K562 (cell line): ENCODE results near the gene NRP1. TPM values are rescaled to one million over a fixed set of nuclear protein-coding genes. Genes with fewer than 3 reads are reported as not detected.

Experiments
- ATAC-seq: fragments of 200-7000 bp; cut with Tn5 transposase; 3 replicates; pipeline ENCODE4 v1.9.1; 2020; ENCODE audit warnings: moderate library complexity
- BruUV-seq: library from RNA; stranded (reverse); fragments of 400-500 nt; replicated peaks from 2 replicates; lab custom pipeline; 2021; lab: Mats Ljungman, UMichigan
- CTCF ChIA-PET: fragments of 300-600 bp; formaldehyde crosslinking; extraction: SDS; loops from one replicate; lab custom pipeline; 2021; ENCODE audit warnings: low intra/inter-chr PET ratio; lab: Yijun Ruan, JAX
- POLR2A ChIA-PET: fragments of 300-600, 350-650 bp; sonication (Branson Sonifier 250); formaldehyde crosslinking; extraction: SDS; loops from one replicate; lab custom pipeline; 2021; ENCODE audit warnings: antibody characterized with exemption, inconsistent platforms; lab: Yijun Ruan, JAX
- DNase-seq, 4 experiments: peaks; one replicate each; pipeline versions ENCODE4 v3.0.0 to v3.0.0-alpha.2; 2011 to 2018; ENCODE audit warnings: low spot score in 3 of 4, mixed read lengths in 3 of 4; ENCODE audit errors: extremely low read depth in 1 of 4
- FAIRE-seq: peaks from 2 replicates; lab custom pipeline; 2011; peaks lifted over from hg19 to GRCh38; lab: Jason Lieb, UNC
- H2AFZ ChIP-seq: 2 replicates; pipeline ENCODE4 v1.6.0; 2011; ENCODE audit warnings: low read depth, low read length, control low read depth, inconsistent platforms
- H3K27ac ChIP-seq: fragments of 200-600 bp; 3 replicates; pipeline ENCODE4 v1.8.0; 2011; ENCODE audit warnings: low read depth, mild to moderate bottlenecking, control low read depth, inconsistent platforms, low read length, moderate library complexity, mixed read lengths; ENCODE audit errors: extremely low read depth
- H3K27me3 ChIP-seq, 2 experiments: fragments of 300-600 bp in 1 of 2; 2 replicates in 1 of 2; 3 replicates in 1 of 2; pipeline versions ENCODE4 v1.6.0 to v1.8.0; 2011; ENCODE audit warnings: inconsistent platforms in 2 of 2, low read length in 2 of 2, mild to moderate bottlenecking in 1 of 2, mixed read lengths in 1 of 2, moderate library complexity in 1 of 2; ENCODE audit not compliant: control insufficient read depth in 2 of 2, insufficient read depth in 2 of 2
- H3K36me3 ChIP-seq: fragments of 300-600 bp; 3 replicates; pipeline ENCODE4 v1.8.0; 2011; ENCODE audit warnings: mild to moderate bottlenecking, low read length, inconsistent platforms; ENCODE audit not compliant: control insufficient read depth, insufficient read depth
- H3K4me1 ChIP-seq, 2 experiments: fragments of 200-600 bp in 1 of 2; replicated peaks in 1 of 2; 2 replicates in 1 of 2; 3 replicates in 1 of 2; pipeline versions ENCODE4 v1.5.1 to v1.8.0; 2011; ENCODE audit warnings: inconsistent platforms in 2 of 2, low read length in 2 of 2, mild to moderate bottlenecking in 1 of 2, mixed read lengths in 1 of 2, moderate library complexity in 1 of 2; ENCODE audit not compliant: control insufficient read depth in 2 of 2, insufficient read depth in 2 of 2
- H3K4me2 ChIP-seq: 2 replicates; pipeline ENCODE4 v1.6.1; 2011; ENCODE audit warnings: low read length, control low read depth, inconsistent platforms, mixed read lengths; ENCODE audit not compliant: insufficient read depth
- H3K4me3 ChIP-seq: fragments of 200-600 bp; sonication (generic), shearing (Covaris generic); 2 replicates; pipeline ENCODE4 v1.5.1; 2016; ENCODE audit warnings: control low read depth, inconsistent platforms
- H3K79me2 ChIP-seq: fragments of 200-600 bp; 3 replicates; pipeline ENCODE4 v1.8.0; 2011; ENCODE audit warnings: low read length, inconsistent platforms; ENCODE audit not compliant: control insufficient read depth, insufficient read depth
- H3K9ac ChIP-seq, 2 experiments: 2 replicates each; pipeline versions ENCODE4 v1.6.0 to v1.6.1; 2011; ENCODE audit warnings: low read depth in 2 of 2, low read length in 2 of 2, control low read depth in 1 of 2, inconsistent platforms in 1 of 2, mild to moderate bottlenecking in 1 of 2, mixed read lengths in 1 of 2; ENCODE audit not compliant: insufficient read depth in 1 of 2
- H3K9me1 ChIP-seq: one replicate; pipeline ENCODE4 v1.6.0; 2011; ENCODE audit warnings: inconsistent platforms, mild to moderate bottlenecking, low read length, moderate library complexity; ENCODE audit not compliant: control insufficient read depth, insufficient read depth
- H3K9me3 ChIP-seq: replicated peaks from 2 replicates; pipeline ENCODE4 v1.5.1; 2011; ENCODE audit warnings: low read depth, low read length, inconsistent platforms; ENCODE audit not compliant: control insufficient read depth, insufficient read depth
- H4K20me1 ChIP-seq: replicated peaks from 2 replicates; pipeline ENCODE4 v1.6.1; 2011; ENCODE audit warnings: low read length, inconsistent platforms, mixed read lengths; ENCODE audit not compliant: control insufficient read depth, insufficient read depth
- GABPB1 ChIP-seq: sonication (generic); formaldehyde crosslinking; IDR thresholded peaks from 2 replicates; pipeline ENCODE4 v1.8.0; 2022; ENCODE audit warnings: mild to moderate bottlenecking, missing genetic modification reagents
- MTA2 ChIP-seq: fragments of 450-650 bp; IDR thresholded peaks from 2 replicates; pipeline ENCODE4 v1.6.1; 2016; ENCODE audit warnings: low read depth
- MYBL2 ChIP-seq, 2 experiments: fragments of 450-650 bp in 1 of 2; sonication (generic) in 1 of 2; formaldehyde crosslinking in 1 of 2; IDR thresholded peaks; 2 replicates each; pipeline versions ENCODE4 v1.6.1 to v1.8.1; 2017 to 2022; ENCODE audit warnings: borderline replicate concordance in 1 of 2, inconsistent platforms in 1 of 2, low read depth in 1 of 2, mild to moderate bottlenecking in 1 of 2, missing genetic modification reagents in 1 of 2, moderate library complexity in 1 of 2
- PRMT5 ChIP-seq: sonication (generic); formaldehyde crosslinking; IDR thresholded peaks from 2 replicates; pipeline ENCODE4 v1.5.0; 2020; ENCODE audit warnings: missing genetic modification reagents
- PURB ChIP-seq: sonication (generic); formaldehyde crosslinking; IDR thresholded peaks from 2 replicates; pipeline ENCODE4 v1.9.0; 2021; ENCODE audit warnings: low read depth, mild to moderate bottlenecking, missing genetic modification reagents
- SIX5 ChIP-seq, 2 experiments: IDR thresholded peaks; 2 replicates each; pipeline ENCODE4 v1.6.1; 2011; ENCODE audit warnings: low read length in 2 of 2, borderline replicate concordance in 1 of 2, low read depth in 1 of 2, mild to moderate bottlenecking in 1 of 2, moderate library complexity in 1 of 2; ENCODE audit not compliant: insufficient read depth in 1 of 2
- THRAP3 ChIP-seq: fragments of 450-650 bp; IDR thresholded peaks from 2 replicates; pipeline ENCODE4 v1.6.1; 2016; ENCODE audit warnings: mild to moderate bottlenecking, inconsistent platforms, borderline replicate concordance
- XRCC5 ChIP-seq: fragments of 200-400 bp; formaldehyde crosslinking; IDR thresholded peaks from 2 replicates; pipeline ENCODE4 v1.6.1; 2017; ENCODE audit warnings: low read depth, mild to moderate bottlenecking, low read length
- ZFX ChIP-seq: sonication (generic); formaldehyde crosslinking; IDR thresholded peaks from 2 replicates; pipeline ENCODE4 v1.8.0; 2022; ENCODE audit warnings: mild to moderate bottlenecking, missing genetic modification reagents, moderate library complexity
- ZNF133 ChIP-seq: fragments of 250-450 bp; sonication (Bioruptor Pico); IDR thresholded peaks from 2 replicates; pipeline ENCODE4 v1.4.0; 2020; ENCODE audit warnings: mild to moderate bottlenecking
- ZNF224 ChIP-seq: sonication (generic); formaldehyde crosslinking; IDR thresholded peaks from 2 replicates; pipeline ENCODE4 v1.8.0; 2022; ENCODE audit warnings: mild to moderate bottlenecking, missing genetic modification reagents
- ZNF586 ChIP-seq: fragments of 450-650 bp; formaldehyde crosslinking; conservative IDR thresholded peaks from 2 replicates; pipeline ENCODE4 v1.4.0; 2020; ENCODE audit warnings: mild to moderate bottlenecking, moderate library complexity
- WGBS: fragments of 100-300 bp; shearing (Covaris generic); methylation state at CpG from one replicate; pipeline ENCODE4 v1.1.6; 2016; ENCODE audit warnings: low coverage, mixed read lengths; ENCODE audit not compliant: insufficient coverage; ENCODE audit errors: missing lambda C conversion rate; 5-methylcytosine and 5-hydroxymethylcytosine counted together
- in situ Hi-C: fragments of 300-500 bp; cut with MboI; formaldehyde crosslinking; loops from 4 replicates; pipeline ENCODE4 v1.15.0; 2018; ENCODE audit warnings: inconsistent platforms, mixed read lengths
- intact Hi-C: fragments of 100-400 bp; cut with micrococcal nuclease; formaldehyde crosslinking; loops from 2 replicates; pipeline ENCODE4 v1.14.2; 2022
- polyA plus RNA-seq, 8 experiments: library from polyadenylated mRNA; depleted of rRNA in 4 of 8; stranded (reverse) in 5 of 8; unstranded in 3 of 8; fragments of >200 nt; fragmentation: Nextera tagmentation in 2 of 8; fragmentation: Illumina TruSeq in 1 of 8; extraction: Ambion mirVana in 2 of 8; extraction: Trizol in 1 of 8; gene quantifications; 2 replicates each; pipeline versions ENCODE4 v1.2.1 to v1.2.3, GENCODE V29; 2011 to 2014; ENCODE audit warnings: inconsistent platforms in 1 of 8, missing spikeins in 1 of 8
- total RNA-seq, 7 experiments: library from RNA; depleted of rRNA in 6 of 7; stranded (reverse); fragments of >200 nt in 6 of 7; fragmentation: Illumina TruSeq in 2 of 7; extraction: Trizol in 2 of 7; gene quantifications; 2 replicates each; pipeline versions ENCODE4 v1.2.1 to v1.2.3, GENCODE V29; 2011 to 2021; ENCODE audit warnings: low replicate concordance in 1 of 7
- TF ChIP-seq, protein P1 (sequence below): sonication (generic); formaldehyde crosslinking; IDR thresholded peaks from 2 replicates; pipeline ENCODE4 v1.4.0; 2020; ENCODE audit warnings: mild to moderate bottlenecking, missing genetic modification reagents
- TF ChIP-seq, protein P2 (sequence below): fragments of 250-450 bp; sonication (Bioruptor Pico); IDR thresholded peaks from 2 replicates; pipeline ENCODE4 v1.5.0; 2021
- TF ChIP-seq, protein P3 (sequence below): fragments of 450-650 bp; formaldehyde crosslinking; IDR thresholded peaks from 2 replicates; pipeline ENCODE4 v1.4.0; 2022; ENCODE audit warnings: missing genetic modification characterization
- TF ChIP-seq, protein P4 (sequence below): sonication (generic); formaldehyde crosslinking; IDR thresholded peaks from 2 replicates; pipeline ENCODE4 v1.8.0; 2022; ENCODE audit warnings: missing genetic modification reagents, mild to moderate bottlenecking, borderline replicate concordance
- TF ChIP-seq, protein P5 (sequence below): sonication (generic); IDR thresholded peaks from 2 replicates; pipeline ENCODE4 v1.6.1; 2016

The NRP1 gene
- total and polyA plus RNA-seq, 9 of the 15 experiments (the other 6 are each of a cell fraction or from before 2014, with no cell fraction given) = 0.01 to 0.38 (median 0.04) TPM; not detected in 5

DNA sequence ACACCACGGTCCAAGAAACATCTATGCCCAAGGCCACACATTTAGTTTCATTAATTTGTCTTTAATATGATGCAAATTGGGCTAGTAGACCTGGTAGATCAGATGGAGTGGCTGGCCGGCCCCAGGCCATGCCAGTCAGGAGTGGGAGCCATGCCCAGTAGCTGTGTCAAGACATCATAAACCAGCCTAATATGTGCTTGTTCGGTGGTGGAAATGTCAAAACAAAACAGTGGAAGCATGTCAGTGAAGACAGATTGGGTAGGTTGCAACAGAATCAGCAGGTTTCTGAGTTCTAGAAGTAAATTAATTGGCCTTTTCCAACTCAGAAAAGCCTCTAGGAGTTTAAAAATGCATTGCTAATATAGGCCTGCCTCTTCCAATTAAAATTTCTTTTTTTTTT, 124.7 kb downstream of the NRP1 start (continued):
- TF ChIP-seq XRCC5 (no peak), PURB (no peak), ZNF224 (no peak), MTA2 (no peak), PRMT5 (CRISPR knock-in tag) (no peak), ZFX (CRISPR knock-in tag) (no peak), SIX5 (IDR thresholded peaks at IDR 0.05; ENCODE audit: borderline replicate concordance in 1 of 2, insufficient read depth in 1 of 2, low read depth in 1 of 2, low read length in 2 of 2) (no peak), ZNF133 (CRISPR knock-in tag) (no peak), THRAP3 (no peak)
- TF ChIP-seq, protein P1, sequence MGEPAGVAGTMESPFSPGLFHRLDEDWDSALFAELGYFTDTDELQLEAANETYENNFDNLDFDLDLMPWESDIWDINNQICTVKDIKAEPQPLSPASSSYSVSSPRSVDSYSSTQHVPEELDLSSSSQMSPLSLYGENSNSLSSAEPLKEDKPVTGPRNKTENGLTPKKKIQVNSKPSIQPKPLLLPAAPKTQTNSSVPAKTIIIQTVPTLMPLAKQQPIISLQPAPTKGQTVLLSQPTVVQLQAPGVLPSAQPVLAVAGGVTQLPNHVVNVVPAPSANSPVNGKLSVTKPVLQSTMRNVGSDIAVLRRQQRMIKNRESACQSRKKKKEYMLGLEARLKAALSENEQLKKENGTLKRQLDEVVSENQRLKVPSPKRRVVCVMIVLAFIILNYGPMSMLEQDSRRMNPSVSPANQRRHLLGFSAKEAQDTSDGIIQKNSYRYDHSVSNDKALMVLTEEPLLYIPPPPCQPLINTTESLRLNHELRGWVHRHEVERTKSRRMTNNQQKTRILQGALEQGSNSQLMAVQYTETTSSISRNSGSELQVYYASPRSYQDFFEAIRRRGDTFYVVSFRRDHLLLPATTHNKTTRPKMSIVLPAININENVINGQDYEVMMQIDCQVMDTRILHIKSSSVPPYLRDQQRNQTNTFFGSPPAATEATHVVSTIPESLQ (CRISPR knock-in tag) = no peak

DNA sequence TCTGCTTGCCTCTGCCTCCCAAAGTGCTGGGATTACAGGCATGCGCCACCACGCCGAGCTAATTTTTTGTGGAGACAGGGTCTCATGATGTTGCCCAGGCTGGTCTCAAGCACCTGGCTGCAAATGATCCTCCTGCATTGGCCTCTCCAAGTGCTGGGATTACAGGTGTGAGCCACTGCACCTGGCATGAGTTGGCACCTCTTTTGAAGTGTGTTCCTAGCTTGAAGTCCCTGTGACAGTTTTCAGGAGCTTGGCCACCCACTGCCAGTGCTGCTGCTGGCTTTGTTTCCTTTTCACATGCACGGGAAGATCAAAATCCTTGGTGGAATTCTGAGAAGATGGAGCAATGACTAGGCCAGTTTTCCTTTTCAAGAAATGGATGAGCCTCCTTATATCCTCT, 126.3 kb downstream of the NRP1 start:
- DNase-seq = no peak
- intact Hi-C loops (no loop called here), in situ Hi-C loops (no loop called here)
- no peak overlapping the region for H3K9ac ChIP-seq
- no peaks in the 10 kb centered on the region for H3K79me2 ChIP-seq
- ChIA-PET CTCF (no interaction called here), POLR2A (no interaction called here)
- H3K9me3 ChIP-seq = no peaks in the 10 kb centered on the region
- no peak overlapping the region for H2AFZ ChIP-seq
- FAIRE-seq = no peak
- H3K36me3 ChIP-seq = no peaks in the 10 kb centered on the region
- ATAC-seq = no peak
- no TSS peak for BruUV-seq
- peaks cover 3 to 4% of the 10 kb centered on the region in 2 experiments; a peak in 4 of 5 replicates for H3K27me3 ChIP-seq
- no peaks in the 10 kb centered on the region for H3K9me1 ChIP-seq
- H3K4me2 ChIP-seq = no peak overlapping the region
- no peak overlapping the region for H3K4me3 ChIP-seq
- WGBS = 0% methylated on average over 4 of the region's 4 CpGs
- no peaks in the 10 kb centered on the region for H3K4me1 ChIP-seq
- H4K20me1 ChIP-seq = peaks cover 3% of the 10 kb centered on the region; the same call in 1 of the 2 replicates
- H3K27ac ChIP-seq = no peak overlapping the region
- TF ChIP-seq, protein P2, sequence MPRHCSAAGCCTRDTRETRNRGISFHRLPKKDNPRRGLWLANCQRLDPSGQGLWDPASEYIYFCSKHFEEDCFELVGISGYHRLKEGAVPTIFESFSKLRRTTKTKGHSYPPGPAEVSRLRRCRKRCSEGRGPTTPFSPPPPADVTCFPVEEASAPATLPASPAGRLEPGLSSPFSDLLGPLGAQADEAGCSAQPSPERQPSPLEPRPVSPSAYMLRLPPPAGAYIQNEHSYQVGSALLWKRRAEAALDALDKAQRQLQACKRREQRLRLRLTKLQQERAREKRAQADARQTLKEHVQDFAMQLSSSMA (CRISPR knock-in tag) = no peak
- TF ChIP-seq MYBL2 (IDR thresholded peaks at IDR 0.05; ENCODE audit: low read depth) (no peak), MYBL2 (CRISPR knock-in tag; IDR thresholded peaks at IDR 0.05; ENCODE audit: borderline replicate concordance) (no peak), ZNF586 (CRISPR knock-in tag) (no peak), GABPB1 (CRISPR knock-in tag) (no peak)
- TF ChIP-seq, protein P3, sequence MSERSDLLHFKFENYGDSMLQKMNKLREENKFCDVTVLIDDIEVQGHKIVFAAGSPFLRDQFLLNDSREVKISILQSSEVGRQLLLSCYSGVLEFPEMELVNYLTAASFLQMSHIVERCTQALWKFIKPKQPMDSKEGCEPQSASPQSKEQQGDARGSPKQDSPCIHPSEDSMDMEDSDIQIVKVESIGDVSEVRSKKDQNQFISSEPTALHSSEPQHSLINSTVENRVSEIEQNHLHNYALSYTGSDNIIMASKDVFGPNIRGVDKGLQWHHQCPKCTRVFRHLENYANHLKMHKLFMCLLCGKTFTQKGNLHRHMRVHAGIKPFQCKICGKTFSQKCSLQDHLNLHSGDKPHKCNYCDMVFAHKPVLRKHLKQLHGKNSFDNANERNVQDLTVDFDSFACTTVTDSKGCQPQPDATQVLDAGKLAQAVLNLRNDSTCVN (CRISPR knock-in tag) = no peak
- TF ChIP-seq, protein P4, sequence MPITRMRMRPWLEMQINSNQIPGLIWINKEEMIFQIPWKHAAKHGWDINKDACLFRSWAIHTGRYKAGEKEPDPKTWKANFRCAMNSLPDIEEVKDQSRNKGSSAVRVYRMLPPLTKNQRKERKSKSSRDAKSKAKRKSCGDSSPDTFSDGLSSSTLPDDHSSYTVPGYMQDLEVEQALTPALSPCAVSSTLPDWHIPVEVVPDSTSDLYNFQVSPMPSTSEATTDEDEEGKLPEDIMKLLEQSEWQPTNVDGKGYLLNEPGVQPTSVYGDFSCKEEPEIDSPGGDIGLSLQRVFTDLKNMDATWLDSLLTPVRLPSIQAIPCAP (CRISPR knock-in tag) = no peak
- TF ChIP-seq, protein P5, sequence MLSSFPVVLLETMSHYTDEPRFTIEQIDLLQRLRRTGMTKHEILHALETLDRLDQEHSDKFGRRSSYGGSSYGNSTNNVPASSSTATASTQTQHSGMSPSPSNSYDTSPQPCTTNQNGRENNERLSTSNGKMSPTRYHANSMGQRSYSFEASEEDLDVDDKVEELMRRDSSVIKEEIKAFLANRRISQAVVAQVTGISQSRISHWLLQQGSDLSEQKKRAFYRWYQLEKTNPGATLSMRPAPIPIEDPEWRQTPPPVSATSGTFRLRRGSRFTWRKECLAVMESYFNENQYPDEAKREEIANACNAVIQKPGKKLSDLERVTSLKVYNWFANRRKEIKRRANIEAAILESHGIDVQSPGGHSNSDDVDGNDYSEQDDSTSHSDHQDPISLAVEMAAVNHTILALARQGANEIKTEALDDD = no peak
